NCI-H526 (cell line): ENCODE data around the gene SORL1-AS1.
"Not testable (repeated sequence)": the region's sequence is repeated elsewhere in the genome, so short reads cannot be mapped to it uniquely, and the experiment has no call there.

ENCODE experiments used
- DNase-seq, 2 experiments: peaks; one replicate each; lab custom pipeline; 2025; lab: John Stamatoyannopoulos, UW

SORL1-AS1 gene

GRCh38 chr11:121427400-121427744, 25.4 kb downstream of the SORL1-AS1 start:
- DNase-seq, result no peak

GRCh38 chr11:121426476-121427399, 26.0 kb downstream of the SORL1-AS1 start:
- peak in 1 of 2 experiments; percentile 89 for DNase-seq

GRCh38 chr11:121425828-121426227, 26.9 kb downstream of the SORL1-AS1 start:
- DNase-seq, result peak in 1 of 2 experiments; percentile 47

- DNase-seq, result no peak
Observed at GRCh38 chr11:121422675-121423074, 30.1 kb downstream of the SORL1-AS1 start.

GRCh38 chr11:121421149-121421901, 31.4 kb downstream of the SORL1-AS1 start:
- no peak for DNase-seq

- no peak for DNase-seq
Observed at GRCh38 chr11:121420398-121420797, 32.4 kb downstream of the SORL1-AS1 start.

GRCh38 chr11:121419836-121420235, 32.9 kb downstream of the SORL1-AS1 start:
- DNase-seq, result no peak

GRCh38 chr11:121418625-121419114, 34.1 kb downstream of the SORL1-AS1 start:
- DNase-seq, result no peak

- DNase-seq, result no peak
Observed at GRCh38 chr11:121417607-121418006, 35.2 kb downstream of the SORL1-AS1 start.

GRCh38 chr11:121417055-121417551, 35.7 kb downstream of the SORL1-AS1 start:
- no peak for DNase-seq

- no peak for DNase-seq
Observed at GRCh38 chr11:121415856-121416255, 36.9 kb downstream of the SORL1-AS1 start.

GRCh38 chr11:121414141-121414913, 38.4 kb downstream of the SORL1-AS1 start:
- DNase-seq, result no peak

- no peak for DNase-seq
Observed at GRCh38 chr11:121412711-121413415, 39.9 kb downstream of the SORL1-AS1 start.

- DNase-seq, result no peak
Observed at GRCh38 chr11:121412000-121412587, 40.7 kb downstream of the SORL1-AS1 start.

GRCh38 chr11:121411330-121411729, 41.4 kb downstream of the SORL1-AS1 start:
- DNase-seq, result not testable (repeated sequence)

GRCh38 chr11:121410041-121410440, 42.7 kb downstream of the SORL1-AS1 start:
- not testable (repeated sequence) for DNase-seq

- no peak for DNase-seq
Observed at GRCh38 chr11:121408830-121409229, 43.9 kb downstream of the SORL1-AS1 start.

GRCh38 chr11:121406291-121406690, 46.5 kb downstream of the SORL1-AS1 start:
- peak in 1 of 2 experiments; percentile 25 for DNase-seq

- no peak for DNase-seq
Observed at GRCh38 chr11:121405646-121406045, 47.1 kb downstream of the SORL1-AS1 start.

- peak in 1 of 2 experiments; percentile 56 for DNase-seq
Observed at GRCh38 chr11:121394785-121395184, 58.0 kb downstream of the SORL1-AS1 start.

- DNase-seq, result no peak
Observed at GRCh38 chr11:121393855-121394254, 58.9 kb downstream of the SORL1-AS1 start.
